BLaER1 treated with 17β-estradiol and CSF1 and Interleukin-3, amounts not matched to agents 10 nM and 100 nM (cell line): ENCODE data around the gene RHOBTB3.
A peak's percentile ranks its signal among the peaks of the same experiment; 100 is the strongest.

Experiments
- H3K27ac ChIP-seq, 11 experiments: shearing (Covaris generic); formaldehyde crosslinking; 2 replicates each; pipeline ENCODE4 v1.8.1; 2022
- H3K27me3 ChIP-seq, 11 experiments: shearing (Covaris generic); formaldehyde crosslinking; 2 replicates each; pipeline ENCODE4 v1.8.1; 2022
- H3K36me3 ChIP-seq, 11 experiments: shearing (Covaris generic); formaldehyde crosslinking; 2 replicates each; pipeline ENCODE4 v1.8.1; 2022
- H3K4me1 ChIP-seq, 10 experiments: shearing (Covaris generic); formaldehyde crosslinking; 2 replicates each; pipeline ENCODE4 v1.8.1; 2022
- H3K4me2 ChIP-seq, 11 experiments: shearing (Covaris generic); formaldehyde crosslinking; 2 replicates each; pipeline ENCODE4 v1.8.1; 2022
- H3K4me3 ChIP-seq, 10 experiments: shearing (Covaris generic); formaldehyde crosslinking; 2 replicates each; pipeline ENCODE4 v1.8.1; 2022
- H3K9ac ChIP-seq, 11 experiments: shearing (Covaris generic); formaldehyde crosslinking; 2 replicates each; pipeline ENCODE4 v1.8.1; 2022
- H3K9me3 ChIP-seq, 11 experiments: shearing (Covaris generic); formaldehyde crosslinking; replicated peaks in 1 of 11; 2 replicates each; pipeline ENCODE4 v1.8.1; 2022
- H4K20me1 ChIP-seq, 11 experiments: shearing (Covaris generic); formaldehyde crosslinking; 2 replicates each; pipeline ENCODE4 v1.8.1; 2022
- Cebpa-rat ChIP-seq, 11 experiments: shearing (Covaris generic); IDR thresholded peaks; 2 replicates each; pipeline ENCODE4 v1.8.1; 2022

RHOBTB3 gene

DNA sequence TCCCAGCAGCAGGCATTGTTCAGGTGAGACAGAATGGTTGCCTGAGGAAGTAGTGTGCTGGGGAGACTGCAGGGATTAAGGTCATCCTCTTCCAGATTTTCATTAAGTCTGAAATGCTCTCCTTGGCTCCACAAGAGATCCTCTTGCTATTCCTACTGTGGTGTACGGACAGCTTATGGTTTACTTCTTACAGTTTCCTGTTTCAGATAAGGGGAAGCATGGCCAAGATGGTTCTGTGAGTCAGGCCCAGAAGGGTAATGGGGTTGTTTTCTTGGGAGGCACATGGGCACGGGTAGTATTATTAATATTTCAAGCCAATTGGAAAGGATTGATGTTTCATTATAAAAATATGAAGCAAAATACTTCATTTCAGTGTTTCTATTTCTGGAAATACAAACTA is 48.5 kb downstream of the RHOBTB3 start:
- Histone ChIP-seq H3K27ac (peak overlapping the region in 10 of 11 experiments; percentile 13 to 74 (median 62); a peak in 18 of 22 replicates), H3K36me3 (peaks cover 7 to 43% (median 16%) of the 10 kb centered on the region in 11 experiments), H3K4me1 (peaks cover 10 to 48% (median 33%) of the 10 kb centered on the region in 10 experiments; a peak in 19 of 20 replicates), H3K27me3 (no peaks in the 10 kb centered on the region), H4K20me1 (no peaks in the 10 kb centered on the region), H3K4me2 (peak overlapping the region in 10 of 11 experiments; percentile 4 to 91 (median 66); a peak in 17 of 22 replicates), H3K9me3 (no peaks in the 10 kb centered on the region), H3K9ac (peak overlapping the region in 6 of 11 experiments; percentile 8 to 49 (median 30); a peak in 4 of 22 replicates), H3K4me3 (no peak overlapping the region)
- TF ChIP-seq Cebpa-rat (IDR thresholded peaks at IDR 0.05) = no peak

DNA sequence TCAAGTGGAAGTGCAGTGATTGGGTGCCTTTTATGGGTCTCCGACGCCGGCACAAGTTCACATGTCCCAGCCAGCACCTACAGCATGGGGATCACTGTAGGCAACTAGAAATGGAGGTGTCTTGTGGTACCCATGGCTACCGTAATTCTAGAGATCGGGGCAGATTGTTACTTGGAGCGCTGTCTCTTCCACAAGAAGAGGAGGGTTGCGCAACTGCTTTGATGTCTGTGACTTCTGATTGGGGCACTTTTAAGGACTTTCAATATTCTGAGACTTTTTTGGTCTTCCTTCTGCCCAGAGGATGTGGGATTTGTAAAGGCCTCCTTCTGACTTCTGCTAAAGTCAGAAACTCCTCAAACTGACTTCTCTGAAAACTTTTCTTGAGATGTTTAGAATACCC is 49.5 kb downstream of the RHOBTB3 start:
- Histone ChIP-seq H3K36me3 (peaks cover 13 to 53% (median 25%) of the 10 kb centered on the region in 11 experiments), H3K9me3 (no peaks in the 10 kb centered on the region), H3K27me3 (no peaks in the 10 kb centered on the region), H3K4me2 (peak overlapping the region in 9 of 11 experiments; percentile 36 to 91 (median 73); a peak in 17 of 22 replicates), H3K27ac (peak overlapping the region in 10 of 11 experiments; percentile 3 to 74 (median 54); a peak in 16 of 22 replicates), H3K9ac (peak overlapping the region in 8 of 11 experiments; percentile 2 to 57 (median 28); a peak in 12 of 22 replicates), H3K4me3 (no peak overlapping the region), H4K20me1 (no peaks in the 10 kb centered on the region), H3K4me1 (peaks cover 10 to 57% (median 33%) of the 10 kb centered on the region in 10 experiments; a peak in 19 of 20 replicates)
- TF ChIP-seq Cebpa-rat (IDR thresholded peaks at IDR 0.05) = peak; percentile 55 to 96 (median 90)

DNA sequence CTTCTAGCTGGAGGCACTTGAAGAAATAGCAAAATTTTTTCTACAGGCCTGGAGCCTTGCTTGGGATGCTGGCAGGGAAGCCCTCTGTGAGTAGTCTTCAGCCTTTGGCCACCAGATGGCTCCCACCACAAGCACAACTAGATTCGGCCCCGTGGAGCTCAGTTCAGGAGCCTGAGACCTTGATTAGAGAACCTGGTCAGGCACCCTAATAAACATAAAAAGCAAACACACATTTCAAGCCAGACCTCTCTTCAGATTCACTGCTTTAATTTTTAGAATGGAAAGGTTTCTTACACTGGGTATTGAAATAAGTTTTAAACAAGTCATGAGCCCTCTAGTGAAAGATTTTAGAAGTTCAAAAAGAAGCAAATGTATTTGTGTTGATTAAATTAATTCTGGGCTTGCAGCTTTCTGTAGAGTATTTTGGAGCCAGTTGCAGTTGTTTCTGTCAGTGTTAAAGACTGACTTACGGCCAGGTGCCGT is 50.0 kb downstream of the RHOBTB3 start:
- no peak overlapping the region for H3K4me3 ChIP-seq
- H4K20me1 ChIP-seq = no peaks in the 10 kb centered on the region
- H3K4me2 ChIP-seq = peak overlapping the region in 9 of 11 experiments; percentile 36 to 91 (median 73); a peak in 17 of 22 replicates
- H3K4me1 ChIP-seq = peaks cover 10 to 60% (median 33%) of the 10 kb centered on the region in 10 experiments; a peak in 19 of 20 replicates
- no peaks in the 10 kb centered on the region for H3K9me3 ChIP-seq
- peaks cover 17 to 55% (median 27%) of the 10 kb centered on the region in 11 experiments for H3K36me3 ChIP-seq
- peak overlapping the region in 7 of 11 experiments; percentile 3 to 57 (median 31); a peak in 12 of 22 replicates for H3K9ac ChIP-seq
- no peaks in the 10 kb centered on the region for H3K27me3 ChIP-seq
- no peak for TF ChIP-seq Cebpa-rat (IDR thresholded peaks at IDR 0.05)
- peak overlapping the region in 9 of 11 experiments; percentile 20 to 74 (median 62); a peak in 15 of 22 replicates for H3K27ac ChIP-seq

DNA sequence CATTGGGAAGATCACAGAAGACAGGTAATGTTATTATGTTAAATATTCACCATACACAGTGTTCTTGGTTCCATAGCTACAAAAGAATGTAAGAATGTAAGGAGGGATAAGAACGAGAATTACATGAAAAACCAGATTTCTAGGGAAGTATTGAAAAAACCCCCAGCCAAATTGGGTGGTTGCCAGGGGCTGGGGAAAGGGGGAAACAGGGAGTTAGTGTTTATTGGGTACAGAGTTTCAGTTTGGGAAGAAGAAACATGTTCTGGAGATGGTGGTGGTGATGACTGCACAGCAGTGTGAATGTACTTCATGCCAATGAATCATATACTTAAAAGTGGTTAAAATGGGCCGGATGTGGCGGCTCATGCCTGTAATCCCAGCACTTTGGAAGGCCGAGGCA is 51.0 kb downstream of the RHOBTB3 start:
- Histone ChIP-seq H3K4me1 (peaks cover 10 to 60% (median 33%) of the 10 kb centered on the region in 10 experiments; a peak in 19 of 20 replicates), H3K4me3 (no peak overlapping the region), H3K4me2 (no peak overlapping the region), H3K27ac (no peak overlapping the region), H3K27me3 (no peaks in the 10 kb centered on the region), H3K36me3 (peaks cover 13 to 58% (median 28%) of the 10 kb centered on the region in 11 experiments), H3K9me3 (no peaks in the 10 kb centered on the region), H3K9ac (no peak overlapping the region), H4K20me1 (no peaks in the 10 kb centered on the region)
- no peak for TF ChIP-seq Cebpa-rat (IDR thresholded peaks at IDR 0.05)

DNA sequence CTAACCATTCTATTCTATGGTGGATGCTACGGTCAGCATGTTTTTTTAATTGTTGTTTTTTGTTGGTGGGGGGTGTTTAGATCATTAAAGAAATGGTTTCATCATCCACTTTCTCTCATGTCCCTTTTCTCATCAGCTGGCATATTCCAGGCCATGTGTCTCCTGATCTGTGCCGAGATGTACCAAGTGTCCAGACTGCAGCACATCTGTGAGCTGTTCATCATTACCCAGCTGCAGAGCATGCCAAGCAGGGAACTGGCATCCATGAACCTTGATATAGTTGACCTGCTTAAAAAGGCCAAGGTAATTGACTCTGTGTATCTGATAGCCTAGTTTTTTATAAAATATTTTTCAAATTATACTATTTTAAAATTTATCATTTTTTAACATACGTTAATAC is 52.5 kb downstream of the RHOBTB3 start:
- Histone ChIP-seq H4K20me1 (no peaks in the 10 kb centered on the region), H3K4me3 (no peak overlapping the region), H3K36me3 (peaks cover 28 to 66% (median 40%) of the 10 kb centered on the region in 11 experiments), H3K27me3 (no peaks in the 10 kb centered on the region), H3K4me2 (no peak overlapping the region), H3K27ac (no peak overlapping the region), H3K4me1 (peaks cover 10 to 54% (median 31%) of the 10 kb centered on the region in 10 experiments; a peak in 19 of 20 replicates), H3K9ac (no peak overlapping the region), H3K9me3 (no peaks in the 10 kb centered on the region)
- TF ChIP-seq Cebpa-rat (IDR thresholded peaks at IDR 0.05) = no peak

DNA sequence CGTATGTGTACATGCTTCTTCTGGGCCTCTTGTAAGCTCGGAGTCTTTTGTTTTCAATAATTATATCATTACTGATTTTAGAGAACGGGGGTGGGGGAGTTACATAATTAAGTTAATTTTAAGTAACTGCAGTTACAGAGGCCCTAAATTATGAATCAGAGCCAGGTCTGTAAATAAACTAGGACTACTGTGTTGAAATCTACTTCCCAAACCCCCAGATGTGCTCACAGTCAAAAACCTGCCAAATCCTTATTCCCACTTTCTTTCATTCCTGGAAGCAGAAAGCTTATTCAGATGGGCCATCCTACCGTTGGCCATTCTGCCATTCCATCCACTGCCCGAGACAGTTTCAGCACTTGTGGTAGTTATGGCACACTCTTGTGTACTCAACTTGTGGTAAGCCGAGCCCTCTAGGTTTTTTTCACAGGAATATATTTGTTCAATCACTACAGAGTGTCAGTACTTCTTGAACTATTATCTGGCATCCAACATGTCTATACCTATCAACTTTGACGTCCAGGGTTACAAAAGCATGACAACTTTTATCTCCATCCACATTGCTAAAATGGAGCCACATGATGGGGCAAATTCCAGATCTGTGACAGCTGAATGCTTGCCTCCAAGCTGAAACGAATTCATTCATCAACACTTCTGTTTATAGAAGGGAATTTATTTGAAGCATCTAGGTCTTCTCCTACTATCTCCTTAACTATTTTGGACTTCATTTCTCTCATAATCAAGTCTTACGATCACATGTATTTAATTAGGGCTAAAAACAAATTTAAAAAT is 53.6 kb downstream of the RHOBTB3 start:
- no peak overlapping the region for H3K4me3 ChIP-seq
- TF ChIP-seq Cebpa-rat (IDR thresholded peaks at IDR 0.05) = no peak
- H3K4me1 ChIP-seq = peaks cover 0 to 44% (median 21%) of the 10 kb centered on the region in 10 experiments; a peak in 18 of 20 replicates
- H4K20me1 ChIP-seq = no peaks in the 10 kb centered on the region
- H3K9ac ChIP-seq = no peak overlapping the region
- peaks cover 34 to 76% (median 48%) of the 10 kb centered on the region in 11 experiments for H3K36me3 ChIP-seq
- H3K27me3 ChIP-seq = no peaks in the 10 kb centered on the region
- no peak overlapping the region for H3K4me2 ChIP-seq
- H3K9me3 ChIP-seq = no peaks in the 10 kb centered on the region
- H3K27ac ChIP-seq = no peak overlapping the region

DNA sequence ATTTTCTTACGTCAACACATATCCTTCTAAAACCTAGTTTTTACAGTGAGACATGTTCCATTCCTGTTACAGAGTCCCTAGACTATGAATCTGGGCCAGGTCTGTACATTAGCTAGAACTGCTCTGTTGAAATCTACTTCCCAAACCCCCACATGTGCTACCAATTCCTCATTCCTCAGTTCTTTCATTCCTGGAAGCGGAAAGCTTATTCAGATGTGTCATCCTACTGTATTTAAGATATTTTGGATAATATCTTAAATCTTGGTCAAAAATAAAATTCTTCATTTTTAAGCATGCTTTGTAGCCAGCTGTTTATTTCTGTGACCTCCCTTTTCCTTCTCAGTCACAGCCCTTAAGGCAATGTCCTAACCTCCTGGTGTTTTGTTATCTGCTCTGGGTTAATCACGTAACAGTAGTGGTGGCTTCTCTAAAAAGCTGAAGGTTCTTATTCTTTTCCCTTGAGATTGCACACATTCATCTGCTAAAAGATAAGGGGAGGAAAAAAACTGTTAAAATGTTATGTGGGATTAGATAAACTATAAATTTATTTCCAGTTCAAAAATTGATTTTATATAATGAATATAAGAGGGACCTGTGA is 55.8 kb downstream of the RHOBTB3 start:
- peaks cover 0 to 23% (median 0%) of the 10 kb centered on the region in 10 experiments; a peak in 6 of 20 replicates for H3K4me1 ChIP-seq
- no peaks in the 10 kb centered on the region for H3K9me3 ChIP-seq
- no peak overlapping the region for H3K4me2 ChIP-seq
- no peak overlapping the region for H3K27ac ChIP-seq
- H3K4me3 ChIP-seq = no peak overlapping the region
- peaks cover 54 to 90% (median 67%) of the 10 kb centered on the region in 11 experiments for H3K36me3 ChIP-seq
- no peak overlapping the region for H3K9ac ChIP-seq
- TF ChIP-seq Cebpa-rat (IDR thresholded peaks at IDR 0.05) = no peak
- H3K27me3 ChIP-seq = no peaks in the 10 kb centered on the region
- H4K20me1 ChIP-seq = no peaks in the 10 kb centered on the region

DNA sequence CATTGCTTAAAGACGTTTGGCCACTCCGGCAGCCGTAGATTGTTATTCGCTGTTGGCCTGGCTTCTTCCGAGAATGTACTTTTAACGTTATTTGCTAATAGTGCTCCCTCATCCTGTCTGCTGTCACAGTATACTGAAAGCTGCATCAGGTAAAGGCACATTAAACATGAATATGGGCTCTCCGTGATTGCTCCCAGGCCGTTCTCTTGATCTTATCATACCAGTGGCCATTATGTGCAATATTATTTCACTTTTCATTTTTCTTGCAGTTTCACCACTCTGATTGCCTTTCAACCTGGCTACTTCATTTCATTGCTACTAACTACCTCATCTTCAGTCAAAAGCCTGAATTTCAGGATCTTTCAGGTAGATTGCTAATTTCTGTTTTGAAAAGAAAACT is 57.4 kb downstream of the RHOBTB3 start:
- Histone ChIP-seq H3K4me3 (no peak overlapping the region), H3K4me2 (no peak overlapping the region), H3K27ac (no peak overlapping the region), H3K27me3 (no peaks in the 10 kb centered on the region), H4K20me1 (no peaks in the 10 kb centered on the region), H3K9me3 (no peaks in the 10 kb centered on the region), H3K36me3 (peaks cover 63 to 100% (median 78%) of the 10 kb centered on the region in 11 experiments), H3K4me1 (peaks cover 0 to 18% (median 0%) of the 10 kb centered on the region in 10 experiments; a peak in 4 of 20 replicates), H3K9ac (no peak overlapping the region)
- TF ChIP-seq Cebpa-rat (IDR thresholded peaks at IDR 0.05) = no peak

DNA sequence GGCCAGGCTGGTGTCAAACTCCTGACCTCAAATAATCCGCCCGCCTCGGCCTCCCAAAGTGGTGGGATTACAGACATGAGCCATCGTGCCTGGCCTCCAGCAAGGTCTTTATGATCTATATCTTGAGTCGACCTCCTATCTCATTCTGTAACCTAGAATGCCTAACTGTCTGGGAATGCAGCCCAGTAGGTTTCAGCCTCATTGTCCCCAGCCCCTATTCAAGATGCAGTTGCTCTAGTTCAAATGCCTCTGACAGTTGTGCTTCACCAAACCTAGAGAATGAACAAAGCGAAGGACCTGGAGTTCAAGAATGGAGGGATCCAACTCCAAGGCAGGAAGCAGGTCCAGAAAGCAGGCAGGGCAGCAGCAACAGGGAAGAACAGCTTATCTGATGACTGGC is 60.6 kb downstream of the RHOBTB3 start:
- H4K20me1 ChIP-seq = no peaks in the 10 kb centered on the region
- H3K27me3 ChIP-seq = no peaks in the 10 kb centered on the region
- H3K9me3 ChIP-seq = no peaks in the 10 kb centered on the region
- H3K4me1 ChIP-seq = no peaks in the 10 kb centered on the region
- no peak for TF ChIP-seq Cebpa-rat (IDR thresholded peaks at IDR 0.05)
- no peak overlapping the region for H3K9ac ChIP-seq
- no peak overlapping the region for H3K27ac ChIP-seq
- no peak overlapping the region for H3K4me3 ChIP-seq
- peaks cover 62 to 98% (median 81%) of the 10 kb centered on the region in 11 experiments for H3K36me3 ChIP-seq
- H3K4me2 ChIP-seq = no peak overlapping the region
